ENCODE data around the gene AOPEP.

DNA sequence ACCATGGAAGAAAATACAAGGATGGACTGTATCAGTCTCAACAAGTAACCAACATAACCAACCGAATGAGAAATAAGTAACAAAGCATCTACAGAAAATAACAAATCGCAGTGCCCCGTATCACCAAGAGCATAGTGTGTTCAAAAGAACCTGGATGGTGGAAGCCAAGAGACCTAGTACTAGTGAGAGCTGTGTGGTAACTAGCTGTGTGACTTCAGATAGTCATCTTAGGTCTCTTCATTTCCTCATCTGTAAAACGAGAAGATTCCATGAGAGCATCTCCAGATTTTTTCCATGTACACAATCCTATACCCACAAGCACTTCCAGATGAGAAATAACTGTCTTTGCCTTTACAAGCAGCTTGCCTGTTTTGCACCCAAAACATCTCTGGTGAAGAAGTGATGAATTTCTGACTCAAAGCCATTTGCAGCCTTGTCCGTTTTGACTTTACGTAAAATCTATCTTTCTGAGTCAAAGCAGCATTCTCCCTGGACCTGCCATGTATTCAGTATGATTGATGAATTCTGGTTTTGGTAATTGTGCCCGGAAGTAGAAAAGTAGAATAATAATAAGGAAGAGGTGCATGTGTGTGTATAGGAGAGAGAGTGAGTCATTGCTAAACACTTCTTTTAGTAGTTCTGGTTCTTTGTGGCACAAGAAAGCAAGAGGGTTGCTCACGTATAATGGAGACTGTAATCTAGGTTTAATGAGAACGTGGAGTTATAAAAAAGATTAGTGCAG, 41.0 kb downstream of the AOPEP start:
- no peak for TF ChIP-seq EZH2phosphoT487 (IDR thresholded peaks at IDR 0.05)
- no peak for TF ChIP-seq CTCF (IDR thresholded peaks at IDR 0.05)
